DOHH2 (cell line): ENCODE data around the gene ADAD2.

ENCODE experiments used
- EZH2phosphoT487 ChIP-seq: fragments of 200-600 bp; sonication (generic); IDR thresholded peaks from 2 replicates; pipeline ENCODE4 v1.6.1; 2017; ENCODE audit warnings: borderline replicate concordance, mild to moderate bottlenecking, antibody characterized with exemption, low read length, moderate library complexity, mixed read lengths
- TF ChIP-seq, protein P1 (sequence below): fragments of 200-600 bp; sonication (generic); IDR thresholded peaks from one replicate; pipeline ENCODE4 v1.5.1; 2014; ENCODE audit warnings: antibody characterized with exemption, mild to moderate bottlenecking, low read depth, low read length; ENCODE audit not compliant: poor library complexity, severe bottlenecking

DNA sequence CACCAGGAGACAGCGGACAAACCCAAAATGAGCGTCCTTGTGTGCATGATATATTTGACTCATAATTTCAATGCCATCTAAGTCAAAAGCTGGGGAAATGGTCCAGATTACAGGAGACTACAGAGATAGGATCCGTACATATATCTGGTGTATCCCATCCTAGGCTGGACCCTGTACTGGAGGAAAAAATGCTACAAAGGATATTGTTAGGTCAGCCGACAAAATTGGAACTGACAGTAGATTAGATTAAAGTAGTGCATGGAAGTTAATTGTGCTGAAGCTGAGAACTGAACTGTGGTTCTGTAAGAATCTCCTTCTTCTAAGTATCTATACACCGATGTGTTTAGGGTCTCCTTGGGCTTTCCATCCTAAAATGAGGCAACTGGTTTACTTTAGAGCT is 24.6 kb downstream of the ADAD2 start:
- TF ChIP-seq EZH2phosphoT487: no peak
- TF ChIP-seq, protein P1, sequence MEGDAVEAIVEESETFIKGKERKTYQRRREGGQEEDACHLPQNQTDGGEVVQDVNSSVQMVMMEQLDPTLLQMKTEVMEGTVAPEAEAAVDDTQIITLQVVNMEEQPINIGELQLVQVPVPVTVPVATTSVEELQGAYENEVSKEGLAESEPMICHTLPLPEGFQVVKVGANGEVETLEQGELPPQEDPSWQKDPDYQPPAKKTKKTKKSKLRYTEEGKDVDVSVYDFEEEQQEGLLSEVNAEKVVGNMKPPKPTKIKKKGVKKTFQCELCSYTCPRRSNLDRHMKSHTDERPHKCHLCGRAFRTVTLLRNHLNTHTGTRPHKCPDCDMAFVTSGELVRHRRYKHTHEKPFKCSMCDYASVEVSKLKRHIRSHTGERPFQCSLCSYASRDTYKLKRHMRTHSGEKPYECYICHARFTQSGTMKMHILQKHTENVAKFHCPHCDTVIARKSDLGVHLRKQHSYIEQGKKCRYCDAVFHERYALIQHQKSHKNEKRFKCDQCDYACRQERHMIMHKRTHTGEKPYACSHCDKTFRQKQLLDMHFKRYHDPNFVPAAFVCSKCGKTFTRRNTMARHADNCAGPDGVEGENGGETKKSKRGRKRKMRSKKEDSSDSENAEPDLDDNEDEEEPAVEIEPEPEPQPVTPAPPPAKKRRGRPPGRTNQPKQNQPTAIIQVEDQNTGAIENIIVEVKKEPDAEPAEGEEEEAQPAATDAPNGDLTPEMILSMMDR: no peak
